HG03159 (cell line): ENCODE data around the gene ARMC9.
"Not testable (repeated sequence)": the region's sequence is repeated elsewhere in the genome, so short reads cannot be mapped to it uniquely, and the experiment has no call there.

ENCODE experiments used
- ATAC-seq: cut with Tn5 transposase; IDR thresholded peaks from one replicate; pipeline ENCODE4 v1.9.1; 2021; ENCODE audit warnings: mild to moderate bottlenecking, moderate library complexity; ENCODE audit not compliant: unreplicated experiment

ARMC9 gene

DNA sequence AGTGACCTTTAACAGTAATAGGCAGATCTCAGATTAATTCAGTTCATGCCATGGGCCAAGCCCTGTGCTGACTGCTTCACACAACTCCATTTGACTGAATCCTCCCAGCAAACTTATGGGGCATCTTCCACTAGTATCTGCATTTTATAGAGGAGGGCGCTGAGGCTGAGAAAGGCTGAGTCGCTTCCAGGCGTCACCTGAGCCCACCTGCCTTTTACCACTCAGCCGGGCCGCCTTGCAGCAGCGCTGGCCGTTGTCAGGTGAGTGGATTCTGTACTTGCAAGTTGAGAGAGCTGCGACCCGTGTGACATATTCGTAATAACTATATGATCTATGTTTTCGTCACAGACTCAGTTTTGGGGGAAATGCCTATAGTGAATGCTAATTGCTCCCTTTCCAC lies 137.8 kb downstream of the ARMC9 start:
- no peak for ATAC-seq

DNA sequence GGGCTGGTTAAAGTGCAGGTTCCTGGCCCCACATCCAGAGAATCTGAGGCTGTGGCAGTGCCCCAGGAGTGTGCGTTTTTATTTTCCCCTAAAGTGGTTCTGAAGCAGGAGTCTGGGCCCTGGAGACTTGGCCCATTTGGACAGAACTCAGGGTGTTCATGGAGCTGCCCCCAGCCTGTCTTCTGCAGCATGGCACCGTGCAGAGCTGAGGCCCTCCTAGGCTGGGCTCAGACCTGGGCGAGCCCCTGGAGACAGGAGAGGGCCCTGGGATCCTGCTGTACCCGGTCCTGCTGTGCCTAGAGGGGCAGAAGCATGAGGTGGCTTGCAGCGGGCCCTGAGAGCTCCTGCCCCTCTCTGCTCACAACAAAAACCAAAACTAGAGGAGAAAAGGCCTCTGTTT lies 138.3 kb downstream of the ARMC9 start:
- ATAC-seq: no peak

DNA sequence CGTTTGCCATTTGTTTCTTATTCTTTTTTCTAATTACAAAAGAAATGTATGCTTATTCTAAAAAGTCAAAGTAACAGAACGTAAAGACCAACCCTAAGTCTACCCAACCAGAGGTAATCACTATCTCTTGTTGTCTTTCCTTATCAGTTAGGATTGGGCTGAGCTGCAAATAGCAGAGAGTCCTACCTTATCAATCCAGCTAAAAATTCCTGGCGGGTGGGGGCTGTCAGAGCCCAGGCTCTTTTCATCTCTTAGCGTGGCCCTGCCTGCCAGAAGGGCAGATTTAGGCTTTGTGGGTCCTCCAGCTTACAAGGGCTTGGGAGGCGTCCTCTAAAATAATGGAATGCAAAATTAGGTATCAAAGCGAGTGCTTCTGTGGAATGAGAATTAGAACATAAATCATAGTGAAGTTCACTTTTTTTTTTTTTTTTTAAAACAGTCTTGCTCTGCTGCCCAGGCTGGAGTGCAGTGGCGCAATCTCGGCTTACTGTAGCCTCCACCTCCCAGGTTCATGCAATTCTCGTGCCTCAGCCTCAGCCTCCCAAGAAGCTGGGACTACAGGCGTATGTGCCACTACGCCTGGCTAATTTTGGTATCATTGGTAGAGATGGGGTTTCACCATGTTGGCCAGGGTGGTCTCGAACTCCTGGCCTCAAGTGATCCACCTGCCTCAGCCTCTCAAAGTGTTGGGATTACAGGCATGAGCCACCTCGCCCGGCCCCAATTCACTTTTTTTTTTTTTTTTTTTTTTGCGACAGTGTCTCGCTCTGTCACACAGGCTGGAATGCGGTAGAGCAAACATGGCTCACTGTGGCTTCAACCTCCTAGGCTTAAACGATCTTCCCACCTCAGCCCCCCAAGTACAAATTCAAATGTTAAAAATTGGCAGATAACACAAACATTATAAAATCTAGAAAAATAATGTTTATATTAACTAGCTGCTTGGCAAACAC lies 139.7 kb downstream of the ARMC9 start:
- no peak for ATAC-seq

GRCh38 chr2:231339316-231339715 lies 140.9 kb downstream of the ARMC9 start:
- no peak for ATAC-seq

DNA sequence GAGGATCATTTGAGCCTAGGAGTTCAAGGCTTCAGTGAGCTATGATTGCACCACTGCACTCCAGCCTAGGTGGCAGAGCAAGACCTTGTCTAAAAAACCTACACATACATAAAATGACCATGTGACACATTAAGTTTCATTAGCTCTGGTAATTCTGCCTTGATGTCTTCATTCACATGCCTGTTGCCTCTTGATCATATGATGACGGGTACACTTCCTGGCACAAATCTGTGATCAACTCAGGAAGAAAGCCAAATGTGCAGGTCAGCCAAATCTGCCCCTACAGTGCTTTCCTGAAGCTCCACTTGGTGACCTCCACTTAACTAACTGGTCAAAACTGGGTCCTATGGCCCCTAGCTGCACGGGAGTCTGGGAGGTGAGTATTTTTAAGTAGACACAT lies 142.7 kb downstream of the ARMC9 start:
- no peak for ATAC-seq

- ATAC-seq: no peak
Observed at GRCh38 chr2:231342061-231342711, 143.8 kb downstream of the ARMC9 start.

DNA sequence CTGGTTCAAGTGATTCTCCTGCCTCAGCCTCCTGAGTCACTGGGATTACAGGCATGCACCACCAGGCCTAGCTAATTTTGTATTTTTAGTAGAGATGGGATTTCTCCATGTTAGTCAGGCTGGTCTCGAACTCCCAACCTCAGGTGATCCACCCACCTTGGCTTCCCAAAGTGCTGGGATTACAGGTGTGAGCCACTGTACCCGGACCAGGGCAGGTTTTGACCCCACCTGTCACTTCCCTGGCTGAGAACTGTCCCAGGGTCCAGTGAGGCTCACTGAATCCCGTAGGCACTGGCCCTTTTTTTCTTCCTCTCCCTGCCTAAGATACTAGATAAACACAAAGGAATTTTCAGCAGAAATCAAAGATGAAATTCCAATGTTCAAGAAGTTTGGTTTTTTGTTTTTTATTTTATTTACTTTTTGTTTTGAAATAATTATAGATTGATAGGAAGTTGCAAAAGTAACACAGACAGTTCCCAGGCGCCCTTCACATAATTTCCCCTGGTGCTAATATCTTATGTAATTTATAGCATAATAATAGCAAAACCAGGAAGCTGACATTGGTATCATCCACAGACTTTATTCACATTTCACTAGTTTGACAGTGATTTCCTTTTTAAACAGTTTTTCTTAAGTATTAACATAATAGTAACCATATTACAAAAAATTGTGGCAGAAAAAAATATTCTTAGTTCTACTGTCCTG lies 144.7 kb downstream of the ARMC9 start:
- no peak for ATAC-seq

DNA sequence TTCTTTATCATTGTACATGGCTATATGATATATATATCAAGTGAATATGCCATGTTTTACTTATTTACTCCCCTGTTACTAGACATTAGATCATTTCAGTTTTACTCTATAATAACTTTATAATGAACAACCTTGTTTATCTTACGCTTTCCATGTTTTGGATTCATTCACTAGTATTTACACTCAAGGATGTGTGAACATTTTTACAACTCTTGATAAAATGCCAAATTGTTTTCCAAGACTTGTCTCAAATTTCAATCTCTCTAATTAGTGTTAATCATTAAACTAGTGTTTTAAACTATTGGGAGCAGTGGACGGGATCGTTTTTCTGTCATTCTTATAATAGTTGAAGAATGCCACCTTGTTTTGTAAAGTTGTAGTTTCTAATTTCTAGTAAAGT lies 145.6 kb downstream of the ARMC9 start:
- no peak for ATAC-seq

DNA sequence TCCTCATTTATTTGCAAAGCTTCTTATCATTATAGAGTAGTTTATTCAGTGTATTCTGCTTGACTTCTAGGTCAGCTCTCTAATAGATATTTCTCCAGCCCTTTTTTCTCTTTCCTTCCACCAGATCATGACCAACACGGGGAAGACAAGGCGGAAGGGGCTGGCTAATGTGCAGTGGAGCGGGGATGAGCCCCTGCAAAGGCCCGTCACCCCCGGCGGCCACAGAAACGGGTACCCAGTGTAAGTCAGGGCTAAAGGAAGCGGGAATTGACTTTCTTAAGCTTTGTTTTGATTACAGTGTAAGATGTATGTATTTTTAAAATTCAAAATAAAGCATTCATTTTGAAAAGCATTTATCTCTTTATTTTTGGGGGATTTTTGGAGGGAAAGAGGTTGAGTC lies 146.4 kb downstream of the ARMC9 start:
- ATAC-seq: no peak

- ATAC-seq: no peak
Observed at GRCh38 chr2:231347081-231347480, 148.7 kb downstream of the ARMC9 start.

DNA sequence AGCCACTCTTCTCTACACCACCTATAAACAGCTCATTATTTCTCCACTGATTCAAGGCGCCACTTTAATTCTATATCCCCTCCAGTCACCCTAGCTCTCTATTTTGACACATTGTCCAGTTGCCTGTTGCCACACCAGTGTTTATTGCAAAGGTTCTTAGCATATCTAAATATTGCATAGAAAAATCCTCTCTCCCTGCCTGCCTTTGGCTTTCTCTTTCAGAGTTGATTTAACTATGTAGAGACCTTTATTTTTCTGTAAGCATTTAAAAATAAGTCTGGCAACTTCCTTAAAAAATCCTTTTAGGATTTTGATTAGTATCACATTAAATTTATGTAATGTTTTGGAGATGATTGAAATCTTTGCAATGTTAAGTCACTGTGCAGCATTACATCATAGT lies 149.2 kb downstream of the ARMC9 start:
- ATAC-seq: no peak

- no peak for ATAC-seq
Observed at GRCh38 chr2:231348173-231348572, 149.7 kb downstream of the ARMC9 start.

DNA sequence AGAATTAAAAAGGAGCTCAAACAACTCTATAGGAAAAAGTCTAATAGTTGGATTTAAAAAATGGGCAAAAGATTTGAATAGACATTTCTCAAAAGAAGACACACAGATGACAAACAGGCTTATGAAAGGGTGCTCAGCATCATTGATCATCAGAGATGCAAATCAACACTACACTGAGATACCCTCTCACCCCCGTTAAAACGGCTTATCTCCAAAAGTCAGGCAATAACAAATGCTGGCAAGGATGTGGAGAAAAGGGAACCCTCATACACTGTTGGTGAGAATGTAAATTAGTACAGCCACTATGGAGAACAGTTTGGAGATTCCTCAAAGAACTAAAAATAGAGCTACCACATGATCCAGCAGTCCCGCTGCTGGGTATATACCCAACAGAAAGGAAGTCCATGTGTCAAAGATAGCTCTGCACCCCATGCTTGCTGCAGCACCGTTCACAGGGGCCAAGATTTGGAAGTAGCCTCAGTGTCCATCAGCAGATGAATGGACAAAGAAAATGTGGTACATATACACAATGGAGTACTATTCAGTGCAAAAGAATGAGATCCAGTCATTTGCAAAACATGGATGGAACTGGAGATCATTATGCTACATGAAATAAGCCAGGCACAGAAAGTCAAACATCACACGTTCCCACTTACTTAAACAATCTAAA lies 150.4 kb downstream of the ARMC9 start:
- no peak for ATAC-seq

- not testable (repeated sequence) for ATAC-seq
Observed at GRCh38 chr2:231349374-231349735, 150.9 kb downstream of the ARMC9 start.

GRCh38 chr2:231351648-231352047 lies 153.2 kb downstream of the ARMC9 start:
- no peak for ATAC-seq

DNA sequence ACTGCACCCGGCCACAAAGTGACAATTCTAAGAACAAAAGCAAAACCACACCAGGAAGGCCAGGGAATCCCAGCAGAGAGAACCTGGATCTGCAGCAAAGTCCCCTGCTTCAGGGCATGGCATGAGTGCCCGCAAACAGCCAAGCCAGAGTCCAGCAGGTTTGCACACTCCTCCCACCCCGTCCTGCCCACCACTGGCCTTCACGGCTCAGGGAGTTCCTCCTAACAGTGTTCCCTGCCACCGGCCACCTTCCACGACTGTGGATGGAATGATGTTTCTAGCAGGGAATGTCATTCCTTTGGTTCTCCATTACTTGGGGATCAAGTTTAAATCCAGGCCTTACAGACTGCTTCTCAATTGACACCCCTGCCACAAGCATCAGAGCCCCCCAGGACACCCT lies 155.0 kb downstream of the ARMC9 start:
- no peak for ATAC-seq

GRCh38 chr2:231355508-231356465 lies 157.4 kb downstream of the ARMC9 start:
- no peak for ATAC-seq

DNA sequence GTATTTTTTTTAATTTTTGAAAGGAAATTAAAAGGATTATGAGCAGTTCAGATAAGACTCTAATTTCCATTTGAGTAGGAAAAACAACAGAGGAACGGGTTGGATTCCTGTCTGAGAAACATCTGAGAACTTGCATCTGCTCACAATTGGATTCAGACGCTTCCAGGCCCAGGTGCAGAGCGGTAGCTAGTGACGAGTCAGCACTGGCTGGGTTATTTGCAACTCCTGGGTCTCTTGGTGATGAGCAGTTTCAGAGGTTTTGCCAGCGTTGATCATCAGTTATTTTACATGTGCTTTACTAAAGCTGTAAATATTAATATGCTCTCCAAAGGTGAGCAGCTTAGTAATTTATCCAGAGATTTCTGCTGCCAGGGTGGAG lies 158.0 kb downstream of the ARMC9 start:
- no peak for ATAC-seq

DNA sequence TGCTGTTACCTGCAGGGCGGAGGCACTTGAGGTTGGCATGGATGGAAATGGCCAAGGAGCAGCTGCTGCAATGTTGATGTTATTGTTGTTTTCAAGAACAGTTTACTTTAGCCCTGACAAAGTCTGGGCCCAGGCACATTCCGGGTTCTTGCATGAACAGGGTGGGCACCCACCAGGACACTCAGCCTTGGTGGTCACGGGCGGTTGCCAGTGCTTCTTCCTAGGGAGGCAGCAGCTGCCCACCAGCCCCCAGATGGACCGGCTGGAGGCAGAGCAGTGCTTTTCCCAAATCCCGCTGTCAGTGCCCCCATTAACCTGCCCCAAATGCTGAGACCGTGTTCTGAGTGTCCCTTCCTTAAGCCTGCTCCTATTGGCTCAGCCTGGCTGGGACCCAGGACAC lies 158.6 kb downstream of the ARMC9 start:
- no peak for ATAC-seq

GRCh38 chr2:231357931-231358330 lies 159.5 kb downstream of the ARMC9 start:
- no peak for ATAC-seq
